ENCODE data around the gene COL25A1. TPM values are rescaled to one million over a fixed set of nuclear protein-coding genes. Genes with fewer than 3 reads are reported as not detected.

COL25A1 gene
- total and polyA plus RNA-seq, 11 donors = 0.19 to 1.8 (median 0.50) TPM

DNA sequence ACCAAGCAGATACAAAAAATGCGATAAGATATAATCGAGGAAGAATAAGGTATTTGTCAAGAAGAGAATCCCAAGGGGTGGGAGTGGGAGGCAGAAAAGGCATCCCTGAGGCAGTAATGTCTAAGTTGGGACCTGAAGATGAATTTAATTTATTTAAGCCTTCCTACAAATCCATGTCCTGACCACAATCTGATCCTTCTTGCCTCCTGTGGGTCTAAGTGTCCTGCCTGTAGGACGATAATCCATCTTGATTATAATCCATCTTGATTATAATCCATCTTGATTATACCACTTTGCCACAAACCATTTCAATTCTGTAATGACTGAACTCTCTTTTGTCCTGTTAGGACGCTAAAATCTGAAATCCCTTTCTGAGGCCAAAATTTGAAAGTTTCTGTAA is 130.2 kb downstream of the COL25A1 start:
- no peak for DNase-seq
- Histone ChIP-seq H3K4me3 (no peak overlapping the region), H3K4me1 (no peaks in the 10 kb centered on the region), H3K27ac (no peak overlapping the region), H3K36me3 (no peaks in the 10 kb centered on the region), H3K9me3 (no peaks in the 10 kb centered on the region), H3K27me3 (no peaks in the 10 kb centered on the region)
- ATAC-seq = no peak
- intact Hi-C loops (cut with DNase I) = no loop called here
- TF ChIP-seq POLR2A (IDR thresholded peaks at IDR 0.05) = no peak
- TF ChIP-seq, protein P1, sequence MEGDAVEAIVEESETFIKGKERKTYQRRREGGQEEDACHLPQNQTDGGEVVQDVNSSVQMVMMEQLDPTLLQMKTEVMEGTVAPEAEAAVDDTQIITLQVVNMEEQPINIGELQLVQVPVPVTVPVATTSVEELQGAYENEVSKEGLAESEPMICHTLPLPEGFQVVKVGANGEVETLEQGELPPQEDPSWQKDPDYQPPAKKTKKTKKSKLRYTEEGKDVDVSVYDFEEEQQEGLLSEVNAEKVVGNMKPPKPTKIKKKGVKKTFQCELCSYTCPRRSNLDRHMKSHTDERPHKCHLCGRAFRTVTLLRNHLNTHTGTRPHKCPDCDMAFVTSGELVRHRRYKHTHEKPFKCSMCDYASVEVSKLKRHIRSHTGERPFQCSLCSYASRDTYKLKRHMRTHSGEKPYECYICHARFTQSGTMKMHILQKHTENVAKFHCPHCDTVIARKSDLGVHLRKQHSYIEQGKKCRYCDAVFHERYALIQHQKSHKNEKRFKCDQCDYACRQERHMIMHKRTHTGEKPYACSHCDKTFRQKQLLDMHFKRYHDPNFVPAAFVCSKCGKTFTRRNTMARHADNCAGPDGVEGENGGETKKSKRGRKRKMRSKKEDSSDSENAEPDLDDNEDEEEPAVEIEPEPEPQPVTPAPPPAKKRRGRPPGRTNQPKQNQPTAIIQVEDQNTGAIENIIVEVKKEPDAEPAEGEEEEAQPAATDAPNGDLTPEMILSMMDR (IDR thresholded peaks at IDR 0.05) = no peak
- WGBS, 4 donors = 76 to 86% (median 79%) methylated on average over 4 of the region's 4 CpGs

DNA sequence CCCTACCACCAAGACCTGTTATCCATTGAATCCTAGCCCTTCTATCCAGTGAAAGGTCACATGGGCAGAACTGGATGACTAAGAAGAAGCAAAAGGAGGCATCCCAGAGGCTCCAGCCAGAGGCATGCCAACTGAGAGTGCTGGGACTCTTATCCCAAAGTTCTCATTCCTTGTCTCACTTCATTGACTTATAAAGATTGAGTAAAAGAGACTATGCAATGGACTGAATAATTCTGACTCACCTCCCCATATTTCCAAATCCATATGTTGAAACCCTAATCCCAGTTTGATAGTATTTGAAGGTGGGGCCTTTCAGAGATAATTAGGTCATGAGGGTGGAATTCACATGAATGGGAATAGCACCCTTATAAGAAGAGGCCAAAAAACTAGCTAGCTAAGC is 131.4 kb downstream of the COL25A1 start:
- no peak for TF ChIP-seq POLR2A (IDR thresholded peaks at IDR 0.05)
- TF ChIP-seq, protein P1 (IDR thresholded peaks at IDR 0.05) = no peak
- intact Hi-C loops (cut with DNase I) = no loop called here

DNA sequence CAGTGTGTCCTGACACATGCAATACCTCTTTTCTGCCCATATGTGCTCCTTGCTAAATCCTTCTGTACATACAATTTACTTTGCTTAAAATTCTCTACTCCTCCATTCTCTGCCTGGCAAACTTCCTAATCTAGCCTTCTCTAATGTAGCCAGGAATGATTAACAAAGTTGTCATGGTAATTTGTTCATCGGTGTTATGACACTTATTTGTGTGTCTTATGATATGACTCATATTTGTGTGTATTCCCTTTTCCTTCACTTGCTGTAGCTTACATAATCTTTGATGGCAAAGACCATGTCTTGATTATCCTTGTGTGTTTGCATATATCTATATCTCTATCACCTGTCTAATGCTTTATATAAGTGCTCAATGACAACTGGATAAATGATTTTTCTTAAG is 133.3 kb downstream of the COL25A1 start:
- 85 to 94% (median 92%) methylated on average over 1 of the region's 1 CpG for WGBS, 4 donors
- Histone ChIP-seq H3K4me3 (no peak overlapping the region), H3K36me3 (no peaks in the 10 kb centered on the region), H3K4me1 (no peaks in the 10 kb centered on the region), H3K27me3 (no peaks in the 10 kb centered on the region), H3K27ac (no peak overlapping the region), H3K9me3 (no peaks in the 10 kb centered on the region)
- DNase-seq (no peak), ATAC-seq (no peak)
- TF ChIP-seq, protein P1 (IDR thresholded peaks at IDR 0.05) = no peak
- intact Hi-C loops (cut with DNase I) = no loop called here

More for the DNA sequence above, 131.4 kb downstream of the COL25A1 start:
- DNase-seq (no peak), ATAC-seq (no peak)
- no peaks in the 10 kb centered on the region for H3K36me3 ChIP-seq
- H3K4me3 ChIP-seq = no peak overlapping the region
- H3K27ac ChIP-seq = no peak overlapping the region
- H3K4me1 ChIP-seq = no peaks in the 10 kb centered on the region
- no peaks in the 10 kb centered on the region for H3K9me3 ChIP-seq
- no peaks in the 10 kb centered on the region for H3K27me3 ChIP-seq

DNA sequence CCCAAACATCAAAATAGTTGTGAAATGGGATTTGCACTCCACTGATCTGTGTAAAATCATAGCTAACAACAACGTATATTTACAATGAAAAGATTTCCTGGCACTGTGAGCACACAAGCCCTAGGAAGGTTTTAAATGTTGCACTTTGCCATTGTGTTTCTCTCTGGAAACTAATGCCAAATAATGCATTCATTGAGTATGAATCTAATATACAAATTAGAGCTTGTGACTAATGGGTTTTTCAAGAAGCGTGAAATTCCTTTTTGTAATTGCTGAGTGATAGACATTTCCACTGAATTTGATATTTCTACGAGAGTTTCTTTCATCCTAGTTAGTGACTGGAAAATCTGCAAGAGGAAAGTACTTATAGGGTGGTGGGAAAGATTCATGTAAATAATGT is 135.9 kb downstream of the COL25A1 start:
- TF ChIP-seq, protein P1 (IDR thresholded peaks at IDR 0.05) = no peak
- no peak for TF ChIP-seq POLR2A (IDR thresholded peaks at IDR 0.05)
- intact Hi-C loops (cut with DNase I) = no loop called here
- Histone ChIP-seq H3K4me3 (no peak overlapping the region), H3K36me3 (no peaks in the 10 kb centered on the region), H3K4me1 (no peaks in the 10 kb centered on the region), H3K27me3 (no peaks in the 10 kb centered on the region), H3K9me3 (no peaks in the 10 kb centered on the region), H3K27ac (no peak overlapping the region)
- 89 to 96% (median 94%) methylated on average over 3 of the region's 3 CpGs for WGBS, 4 donors
- ATAC-seq (no peak), DNase-seq (no peak)

Data from heart left ventricle (tissue), 16 donors.